ENCODE results near the gene INPP4B. TPM values are rescaled to one million over a fixed set of nuclear protein-coding genes. Genes with fewer than 3 reads are reported as not detected.
A peak's percentile ranks its signal among the peaks of the same experiment; 100 is the strongest.

Gene INPP4B
- total RNA-seq, 2 experiments from 2014 or later = 63.9 to 64.9 TPM

DNA sequence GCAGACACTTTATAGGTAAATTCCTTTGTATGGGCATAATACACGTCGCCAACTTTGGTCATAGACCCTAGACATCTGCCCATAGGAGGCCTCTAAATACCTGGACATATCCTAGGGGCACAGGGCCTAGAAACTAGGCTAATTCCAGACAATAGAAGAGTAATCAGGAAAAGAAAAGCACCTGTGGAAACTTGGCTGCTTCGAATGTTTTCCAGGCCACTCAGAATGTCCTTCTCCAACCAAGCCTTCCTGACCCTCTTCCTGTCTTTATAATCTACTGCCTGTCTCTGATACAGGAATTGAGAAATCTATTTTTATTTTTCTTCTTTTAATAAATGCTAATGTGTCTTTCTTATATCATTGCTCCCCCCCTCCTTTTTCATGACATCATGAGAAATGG lies 716.6 kb downstream of the INPP4B start:
- ChIA-PET POLR2A (interaction anchor here (0.7 kb wide), 1 partner anchor 18 kb away, joined by 3 read pairs; no protein-coding TSS in a partner anchor), CTCF (no interaction called here)
- no peaks in the 10 kb centered on the region for H3K9me3 Mint-ChIP-seq
- H3K27ac Mint-ChIP-seq = peak overlapping the region; percentile 74
- no peak for DNase-seq
- H3K36me3 Mint-ChIP-seq = peaks cover 1% of the 10 kb centered on the region
- H3K27me3 Mint-ChIP-seq = no peaks in the 10 kb centered on the region
- intact Hi-C loops (cut with micrococcal nuclease) = loop anchor here (5.0 to 10.0 kb wide), 4 partner anchors 153 to 825 kb away; no protein-coding TSS in a partner anchor
- H3K4me3 Mint-ChIP-seq = no peak overlapping the region
- peaks cover 26% of the 10 kb centered on the region for H3K4me1 Mint-ChIP-seq (ENCODE audit: low read depth)

DNA sequence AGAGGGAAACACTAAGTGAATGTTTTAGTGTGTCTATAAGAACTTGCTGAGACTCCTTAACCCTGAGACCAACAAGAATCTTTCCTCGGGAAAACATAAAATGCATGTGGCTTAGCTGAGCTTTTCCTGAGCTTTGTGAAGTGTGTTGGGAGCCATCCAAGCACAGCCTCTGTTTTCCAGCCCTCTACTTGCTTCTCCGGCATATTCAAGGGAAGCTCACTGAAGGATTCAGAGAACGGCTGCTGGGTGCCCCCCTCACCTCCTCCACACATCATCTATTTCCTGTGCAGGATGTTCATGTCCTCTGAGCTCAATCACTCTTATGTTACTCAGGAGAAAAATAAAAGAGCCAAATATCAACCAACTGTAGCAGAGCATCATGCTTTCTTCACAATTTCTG lies 717.6 kb downstream of the INPP4B start:
- ChIA-PET POLR2A (no interaction called here), CTCF (interaction anchor here (0.8 to 1.3 kb wide), 5 partner anchors 11 to 717 kb away, joined by 3 to 5 read pairs (median 3); partner anchors contain the start of gene INPP4B)
- Mint-ChIP-seq H3K27me3 (no peaks in the 10 kb centered on the region), H3K4me3 (no peak overlapping the region), H3K9me3 (no peaks in the 10 kb centered on the region), H3K36me3 (peaks cover 5% of the 10 kb centered on the region), H3K27ac (peak overlapping the region; percentile 60), H3K4me1 (ENCODE audit: low read depth) (peaks cover 26% of the 10 kb centered on the region)
- intact Hi-C loops (cut with micrococcal nuclease) = loop anchor here (5.0 to 10.0 kb wide), 4 partner anchors 154 to 824 kb away; no protein-coding TSS in a partner anchor
- no peak for DNase-seq

DNA sequence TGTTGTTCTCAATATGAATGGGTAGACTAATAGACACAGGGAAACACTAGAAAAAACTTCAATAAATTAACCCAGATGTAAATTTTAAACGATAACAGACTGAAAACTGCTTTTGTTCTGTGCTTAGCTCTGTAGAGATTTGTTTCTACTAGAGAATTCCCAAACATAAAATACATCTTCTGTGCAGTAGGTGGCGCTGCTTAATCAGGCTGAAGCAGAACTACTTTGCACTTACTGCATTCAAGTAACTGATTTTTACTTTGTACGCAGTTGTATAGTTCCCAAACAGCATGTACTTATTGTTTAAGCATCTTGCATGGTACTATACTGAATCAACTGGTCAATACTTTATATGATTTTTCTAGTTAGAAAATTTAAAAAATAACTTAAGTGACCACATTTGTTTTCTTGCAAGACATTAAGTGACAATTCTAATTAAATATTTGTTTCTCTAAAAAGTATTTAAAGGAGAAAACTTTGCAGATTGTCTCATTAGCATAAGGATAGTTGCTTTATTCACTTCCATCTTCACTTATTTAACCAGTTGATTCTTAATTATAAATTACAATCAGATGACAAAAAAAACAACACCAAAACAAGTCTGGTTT lies 719.1 kb downstream of the INPP4B start:
- H3K36me3 Mint-ChIP-seq = peaks cover 14% of the 10 kb centered on the region
- no peaks in the 10 kb centered on the region for H3K9me3 Mint-ChIP-seq
- peak; percentile 68 for DNase-seq
- no peaks in the 10 kb centered on the region for H3K27me3 Mint-ChIP-seq
- CTCF ChIA-PET = interaction anchor here (0.6 to 1.4 kb wide), 21 partner anchors 13 to 723 kb away, joined by 3 to 6 read pairs (median 3); no protein-coding TSS in a partner anchor
- H3K4me1 Mint-ChIP-seq (ENCODE audit: low read depth) = peaks cover 26% of the 10 kb centered on the region
- intact Hi-C loops (cut with micrococcal nuclease) = loop anchor here (1.0 to 10.0 kb wide), 8 partner anchors 155 to 822 kb away; no protein-coding TSS in a partner anchor
- POLR2A ChIA-PET = no interaction called here
- H3K4me3 Mint-ChIP-seq = no peak overlapping the region
- H3K27ac Mint-ChIP-seq = no peak overlapping the region

DNA sequence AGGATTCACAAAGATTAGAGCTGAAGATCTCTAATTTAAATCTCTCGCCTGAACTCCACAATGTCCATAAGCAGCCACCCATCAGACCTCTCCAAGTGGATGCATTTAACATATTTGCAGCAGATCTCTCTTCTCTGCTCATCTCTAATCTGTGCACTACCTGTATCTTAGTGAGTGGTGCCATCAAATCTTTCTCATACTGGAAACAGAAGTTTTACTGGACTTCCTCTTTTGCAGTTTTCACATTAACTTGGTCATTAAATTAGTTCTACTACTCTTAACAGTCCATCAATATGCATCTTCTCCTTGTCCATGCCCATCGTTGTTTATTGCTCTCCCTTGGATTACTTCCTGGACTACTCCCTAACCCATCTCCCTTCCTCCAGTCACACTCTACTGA lies 721.2 kb downstream of the INPP4B start:
- intact Hi-C loops (cut with micrococcal nuclease) = loop anchor here (5.0 to 10.0 kb wide), 4 partner anchors 157 to 820 kb away; no protein-coding TSS in a partner anchor
- no peaks in the 10 kb centered on the region for H3K27me3 Mint-ChIP-seq
- H3K4me1 Mint-ChIP-seq (ENCODE audit: low read depth) = peaks cover 24% of the 10 kb centered on the region
- DNase-seq = no peak
- no peaks in the 10 kb centered on the region for H3K9me3 Mint-ChIP-seq
- H3K36me3 Mint-ChIP-seq = peaks cover 33% of the 10 kb centered on the region
- no peak overlapping the region for H3K4me3 Mint-ChIP-seq
- H3K27ac Mint-ChIP-seq = no peak overlapping the region
- POLR2A ChIA-PET = no interaction called here
- CTCF ChIA-PET = no interaction called here

DNA sequence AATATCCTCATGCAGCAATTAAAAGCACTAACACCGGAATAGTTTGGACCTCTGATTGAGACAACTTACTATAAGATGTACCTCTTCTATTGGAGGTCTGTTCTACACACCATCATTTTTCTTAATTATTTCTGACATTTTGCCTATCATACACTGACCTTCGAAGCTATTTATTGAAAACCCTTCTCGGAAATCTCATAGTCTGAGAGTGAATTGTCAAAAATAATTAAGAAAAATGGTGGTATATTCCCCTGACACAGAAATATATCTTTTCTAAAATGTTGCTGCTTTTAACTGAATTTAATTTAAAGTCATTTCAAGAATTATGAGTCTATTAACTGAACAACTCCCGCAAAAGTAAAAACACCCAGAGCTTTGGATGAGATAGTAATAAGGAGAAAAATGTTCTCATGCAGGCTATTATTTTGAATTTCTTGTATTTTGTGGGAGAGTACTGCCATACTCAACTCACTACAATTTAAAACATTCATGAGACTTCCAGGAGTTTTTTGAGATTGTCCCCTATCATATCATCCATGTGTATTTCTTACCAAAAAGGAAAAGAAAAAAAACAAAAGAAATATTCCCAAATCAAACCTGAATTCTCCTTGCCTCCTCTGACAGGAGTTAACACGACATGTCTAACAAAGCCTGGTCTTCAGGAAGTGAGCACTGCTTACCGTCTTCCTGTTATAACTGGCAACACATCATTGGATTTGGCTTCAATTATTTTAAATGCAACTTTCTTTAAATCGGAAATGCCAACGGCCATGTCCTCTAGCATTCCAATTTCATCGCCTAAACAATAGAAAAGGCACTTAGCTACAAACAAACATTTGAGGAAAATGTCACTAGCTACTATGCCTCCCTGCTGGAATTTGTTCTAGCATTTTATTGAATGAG lies 724.4 kb downstream of the INPP4B start:
- Mint-ChIP-seq H3K27me3 (no peaks in the 10 kb centered on the region), H3K36me3 (peaks cover 57% of the 10 kb centered on the region), H3K4me1 (ENCODE audit: low read depth) (peaks cover 17% of the 10 kb centered on the region), H3K4me3 (no peak overlapping the region), H3K9me3 (peaks cover 2% of the 10 kb centered on the region), H3K27ac (peak overlapping the region; percentile 9)
- DNase-seq = no peak
- intact Hi-C loops (cut with micrococcal nuclease) = loop anchor here (10.0 kb wide), 1 partner anchor 817 kb away; no protein-coding TSS in a partner anchor
- POLR2A ChIA-PET = no interaction called here
- CTCF ChIA-PET = interaction anchor here (0.8 to 1.7 kb wide), 2 partner anchors 296 to 728 kb away, joined by 3 to 4 read pairs; no protein-coding TSS in a partner anchor

DNA sequence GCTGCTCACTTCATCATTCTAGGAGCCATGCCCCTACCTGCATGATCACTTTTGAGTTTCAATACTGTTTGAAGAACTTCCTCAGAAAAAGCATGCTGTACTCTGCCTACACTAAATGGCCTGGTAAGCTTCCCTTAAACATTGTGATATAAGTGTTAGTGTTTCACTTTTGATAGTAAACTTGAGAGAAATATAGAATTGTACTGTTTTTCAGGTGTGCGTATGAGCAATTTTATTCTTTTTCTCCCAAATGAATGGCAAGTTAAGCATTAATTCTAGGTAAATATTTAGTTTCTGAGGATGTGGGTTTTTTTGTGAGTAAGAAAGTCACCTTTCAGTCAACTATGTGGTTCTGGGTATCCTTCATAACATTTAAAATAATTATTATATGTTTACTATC lies 725.2 kb downstream of the INPP4B start:
- Mint-ChIP-seq H3K27ac (peak overlapping the region; percentile 54), H3K9me3 (peaks cover 2% of the 10 kb centered on the region), H3K4me3 (no peak overlapping the region), H3K4me1 (ENCODE audit: low read depth) (peaks cover 25% of the 10 kb centered on the region), H3K27me3 (no peaks in the 10 kb centered on the region), H3K36me3 (peaks cover 63% of the 10 kb centered on the region)
- CTCF ChIA-PET = interaction anchor here (1.7 kb wide), 1 partner anchor 297 kb away, joined by 4 read pairs; no protein-coding TSS in a partner anchor
- POLR2A ChIA-PET = no interaction called here
- intact Hi-C loops (cut with micrococcal nuclease) = loop anchor here (10.0 kb wide), 1 partner anchor 816 kb away; no protein-coding TSS in a partner anchor
- DNase-seq = no peak

DNA sequence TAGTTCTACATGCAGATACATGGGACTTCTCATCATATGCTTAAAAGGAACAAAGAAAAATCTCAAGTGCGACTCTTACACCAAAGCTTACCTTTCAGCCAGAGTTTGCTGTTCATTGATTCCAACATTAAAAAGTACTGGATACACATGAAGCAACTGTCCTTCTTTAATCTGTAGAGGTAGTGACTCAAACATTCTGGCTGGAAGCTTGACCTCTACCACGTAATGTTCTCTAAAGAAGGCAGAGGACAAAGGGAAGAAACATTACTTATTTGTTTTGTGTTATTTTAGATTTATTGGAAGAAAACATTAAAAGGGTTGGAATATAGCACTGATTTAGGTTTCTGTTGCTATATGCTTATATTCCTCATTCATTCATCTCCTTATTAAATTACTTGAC lies 733.6 kb downstream of the INPP4B start:
- ChIA-PET CTCF (interaction anchor here (2.1 kb wide), 1 partner anchor 14 kb away, joined by 5 read pairs; no protein-coding TSS in a partner anchor), POLR2A (no interaction called here)
- Mint-ChIP-seq H3K4me3 (no peak overlapping the region), H3K27ac (no peak overlapping the region), H3K27me3 (no peaks in the 10 kb centered on the region), H3K4me1 (ENCODE audit: low read depth) (peaks cover 11% of the 10 kb centered on the region), H3K36me3 (peaks cover 56% of the 10 kb centered on the region), H3K9me3 (no peaks in the 10 kb centered on the region)
- intact Hi-C loops (cut with micrococcal nuclease) = no loop called here
- no peak for DNase-seq

DNA sequence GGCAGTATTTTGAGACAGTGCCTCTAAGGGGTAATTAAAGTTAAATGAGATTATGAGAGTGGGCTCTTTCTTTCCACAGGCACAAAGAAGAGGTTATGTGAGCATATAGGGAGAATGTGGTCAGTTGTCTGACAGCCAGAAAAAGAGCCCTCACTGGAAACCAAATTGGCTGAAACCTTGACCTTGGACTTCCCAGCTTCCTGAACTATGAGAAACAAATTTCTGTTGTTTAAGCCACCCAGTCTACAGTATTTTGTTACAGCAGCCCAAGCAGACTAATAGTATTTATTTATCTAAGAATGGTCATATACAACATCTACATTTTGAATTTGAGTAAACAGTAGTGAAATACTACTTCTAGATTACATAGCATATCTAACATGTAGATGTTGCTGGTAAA lies 736.0 kb downstream of the INPP4B start:
- no peak overlapping the region for H3K27ac Mint-ChIP-seq
- intact Hi-C loops (cut with micrococcal nuclease) = no loop called here
- H3K4me1 Mint-ChIP-seq (ENCODE audit: low read depth) = peaks cover 1% of the 10 kb centered on the region
- H3K4me3 Mint-ChIP-seq = no peak overlapping the region
- CTCF ChIA-PET = interaction anchor here (1.2 kb wide), 1 partner anchor 16 kb away, joined by 3 read pairs; no protein-coding TSS in a partner anchor
- H3K36me3 Mint-ChIP-seq = peaks cover 44% of the 10 kb centered on the region
- POLR2A ChIA-PET = no interaction called here
- H3K9me3 Mint-ChIP-seq = no peaks in the 10 kb centered on the region
- DNase-seq = no peak
- no peaks in the 10 kb centered on the region for H3K27me3 Mint-ChIP-seq

DNA sequence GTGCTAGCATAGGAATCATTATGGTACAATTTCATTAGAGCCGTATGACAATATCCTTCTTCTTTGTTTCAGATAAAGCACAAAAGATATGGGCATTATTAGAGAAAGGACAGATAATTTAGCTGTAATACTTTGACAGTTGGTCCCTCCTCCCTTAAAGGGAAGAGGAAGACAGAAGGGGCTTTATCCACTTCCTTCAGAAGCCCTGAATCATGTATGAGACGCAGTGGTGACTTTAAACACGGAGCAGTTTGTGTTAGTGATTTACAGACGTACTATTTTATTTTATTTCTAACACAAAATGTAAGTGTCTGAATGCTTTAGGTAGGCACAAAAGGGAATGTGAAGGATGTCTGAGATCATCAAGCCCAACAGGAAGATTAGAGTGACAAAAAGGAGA lies 742.1 kb downstream of the INPP4B start:
- H3K27me3 Mint-ChIP-seq = no peaks in the 10 kb centered on the region
- H3K36me3 Mint-ChIP-seq = peaks cover 28% of the 10 kb centered on the region
- peak overlapping the region; percentile 12 for H3K27ac Mint-ChIP-seq
- no peaks in the 10 kb centered on the region for H3K9me3 Mint-ChIP-seq
- DNase-seq = no peak
- H3K4me1 Mint-ChIP-seq (ENCODE audit: low read depth) = peaks cover 10% of the 10 kb centered on the region
- ChIA-PET CTCF (no interaction called here), POLR2A (no interaction called here)
- intact Hi-C loops (cut with micrococcal nuclease) = no loop called here
- H3K4me3 Mint-ChIP-seq = no peak overlapping the region

DNA sequence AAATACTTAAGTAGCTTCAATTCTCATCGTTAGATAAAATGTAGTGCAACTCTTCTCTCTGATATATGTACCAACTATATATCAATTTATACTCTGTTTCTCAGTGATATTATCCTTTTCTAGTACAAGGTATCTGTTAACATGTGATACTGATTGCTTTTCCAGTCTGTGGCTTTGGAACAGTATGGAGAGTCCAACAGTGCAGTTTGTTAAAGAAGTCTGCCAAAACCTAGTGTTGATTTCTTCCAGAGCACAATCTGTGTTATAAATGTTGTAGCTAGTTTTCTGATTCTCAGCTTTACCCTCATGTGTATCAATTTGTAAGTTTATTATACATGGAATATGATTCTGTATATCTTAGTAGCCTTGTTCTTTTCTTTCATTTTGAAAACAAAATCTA lies 744.7 kb downstream of the INPP4B start:
- no peak for DNase-seq

DNA sequence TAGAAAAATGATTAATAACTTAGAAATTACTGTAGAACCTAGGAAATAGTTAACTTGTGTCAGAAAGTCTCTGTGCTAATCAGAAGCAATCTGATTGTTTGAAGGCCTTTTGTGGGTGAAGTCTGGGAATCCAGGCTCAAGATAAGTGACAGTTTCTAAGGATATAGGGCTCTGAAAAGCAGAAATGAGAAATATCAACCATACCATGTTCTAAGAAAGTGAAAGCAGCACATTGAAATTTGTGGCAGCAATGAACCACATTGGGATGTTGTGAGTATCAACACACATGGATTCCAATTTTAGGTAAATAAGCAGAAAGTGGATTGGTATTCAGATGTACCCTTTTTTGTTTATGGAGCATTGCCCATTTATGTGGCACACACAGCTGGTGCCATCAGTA lies 745.2 kb downstream of the INPP4B start:
- CTCF ChIA-PET = no interaction called here

More for the DNA sequence above, 744.7 kb downstream of the INPP4B start:
- Mint-ChIP-seq H3K27ac (no peak overlapping the region), H3K36me3 (peaks cover 28% of the 10 kb centered on the region), H3K4me3 (no peak overlapping the region), H3K9me3 (no peaks in the 10 kb centered on the region), H3K27me3 (no peaks in the 10 kb centered on the region), H3K4me1 (ENCODE audit: low read depth) (peaks cover 18% of the 10 kb centered on the region)
- ChIA-PET POLR2A (no interaction called here), CTCF (no interaction called here)
- intact Hi-C loops (cut with micrococcal nuclease) = no loop called here

DNA sequence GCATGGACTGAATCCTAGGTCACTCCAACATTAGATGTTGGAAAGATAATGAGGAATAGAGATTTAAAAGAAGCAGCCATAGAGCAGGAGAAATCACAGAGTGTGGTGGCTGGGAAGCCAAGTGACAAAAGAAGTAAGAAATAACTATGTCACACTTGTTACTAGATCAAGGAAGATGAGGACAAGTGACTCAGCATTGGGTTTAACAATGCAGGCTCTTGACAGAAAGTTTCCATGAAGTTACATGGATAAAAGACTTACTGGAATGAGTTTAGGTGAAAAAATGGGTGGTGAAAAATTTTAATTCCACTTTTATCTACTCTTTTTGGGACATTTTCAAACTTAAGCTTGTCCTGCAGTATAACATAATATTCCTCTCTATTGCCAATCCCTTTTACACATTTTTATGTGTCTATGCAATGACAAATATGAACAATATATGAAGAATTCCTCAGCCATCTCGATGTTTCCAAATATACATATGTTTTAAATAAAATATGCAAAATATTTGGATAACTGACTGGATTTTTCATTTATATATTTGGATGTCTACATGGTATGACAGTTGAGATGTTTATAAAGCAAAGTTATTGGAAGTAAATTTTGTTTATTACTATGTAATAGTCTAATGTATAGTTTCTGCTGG lies 747.1 kb downstream of the INPP4B start:
- Mint-ChIP-seq H3K27ac (no peak overlapping the region), H3K27me3 (no peaks in the 10 kb centered on the region), H3K4me3 (no peak overlapping the region), H3K36me3 (peaks cover 39% of the 10 kb centered on the region), H3K9me3 (no peaks in the 10 kb centered on the region), H3K4me1 (ENCODE audit: low read depth) (peaks cover 20% of the 10 kb centered on the region)
- no peak for DNase-seq
- intact Hi-C loops (cut with micrococcal nuclease) = no loop called here
- CTCF ChIA-PET = interaction anchor here (0.6 kb wide), 1 partner anchor 662 kb away, joined by 3 read pairs; no protein-coding TSS in a partner anchor
- POLR2A ChIA-PET = no interaction called here

More for the DNA sequence above, 745.2 kb downstream of the INPP4B start:
- DNase-seq = no peak
- Mint-ChIP-seq H3K27me3 (no peaks in the 10 kb centered on the region), H3K4me1 (ENCODE audit: low read depth) (peaks cover 18% of the 10 kb centered on the region), H3K4me3 (no peak overlapping the region), H3K9me3 (no peaks in the 10 kb centered on the region), H3K36me3 (peaks cover 30% of the 10 kb centered on the region), H3K27ac (no peak overlapping the region)
- POLR2A ChIA-PET = no interaction called here
- intact Hi-C loops (cut with micrococcal nuclease) = no loop called here
